Measurements from ENCODE around the gene TRIM24.
"Not testable (repeated sequence)": the region's sequence is repeated elsewhere in the genome, so short reads cannot be mapped to it uniquely, and the experiment has no call there.

TRIM24 gene

DNA sequence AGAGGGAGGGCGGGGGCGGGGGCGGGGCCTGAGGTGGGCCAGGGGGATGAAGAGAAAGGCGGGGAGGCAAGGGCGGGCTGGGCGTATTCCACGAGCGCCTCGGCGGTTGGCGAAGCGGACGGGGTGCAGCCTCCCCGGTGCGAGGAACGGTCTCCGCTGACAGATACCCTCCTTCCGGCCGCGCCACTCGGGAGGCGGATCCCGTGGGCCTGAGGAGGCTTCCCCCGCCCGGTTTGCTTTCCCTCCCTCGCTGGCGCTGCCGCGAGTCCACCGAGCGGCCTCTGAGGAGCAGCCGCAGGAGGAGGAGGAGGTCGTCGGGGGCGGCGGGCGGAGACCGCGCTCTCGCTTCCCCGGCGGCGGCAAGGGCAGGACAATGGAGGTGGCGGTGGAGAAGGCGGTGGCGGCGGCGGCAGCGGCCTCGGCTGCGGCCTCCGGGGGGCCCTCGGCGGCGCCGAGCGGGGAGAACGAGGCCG lies at the start of gene TRIM24:
Gene TRIM24 (plus strand): TSS at position 84 of the 473 bp plus-strand sequence. CDS start 290 bp downstream, at position 374.
- no peak for DNase-seq (ENCODE audit: low read depth)

DNA sequence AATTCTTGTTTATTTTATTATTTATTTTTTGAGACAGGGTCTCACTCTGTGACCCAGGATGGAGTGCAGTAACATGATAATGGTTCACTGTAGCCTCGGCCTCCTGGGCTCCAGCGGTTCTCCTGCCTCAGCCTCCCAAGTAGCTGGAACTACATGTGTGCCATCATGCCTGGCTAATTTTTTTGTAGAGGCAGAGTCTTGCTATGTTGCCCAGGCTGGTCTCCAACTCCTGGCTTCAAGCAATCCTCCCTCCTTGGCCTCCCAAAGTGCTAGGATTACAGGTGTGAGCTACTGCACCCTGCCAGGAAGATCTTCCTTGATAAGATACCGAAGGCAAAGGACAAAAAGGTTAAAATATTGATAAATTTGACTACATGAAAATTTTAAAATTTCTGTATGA lies 48.0 kb upstream of the TRIM24 start:
- DNase-seq (ENCODE audit: low read depth), result not testable (repeated sequence)

DNA sequence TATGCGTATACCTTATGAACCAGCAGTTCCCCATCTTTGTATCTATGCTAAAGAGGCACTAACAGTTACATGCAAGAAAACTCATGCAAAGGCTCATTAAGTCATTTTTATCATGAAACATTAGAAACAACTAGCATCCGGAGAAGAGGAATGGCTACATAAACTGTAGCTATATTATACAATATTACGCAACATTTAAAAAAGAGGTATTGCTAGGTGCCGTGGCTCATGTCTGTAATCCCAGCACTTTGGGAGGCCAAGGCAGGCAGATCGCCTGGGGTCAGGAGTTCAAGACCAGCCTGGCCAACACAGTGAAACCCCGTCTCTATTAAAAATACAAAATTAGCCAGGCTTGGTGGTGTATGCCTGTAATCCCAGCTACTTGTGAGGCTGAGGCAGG lies 47.1 kb upstream of the TRIM24 start:
- not testable (repeated sequence) for DNase-seq (ENCODE audit: low read depth)

DNA sequence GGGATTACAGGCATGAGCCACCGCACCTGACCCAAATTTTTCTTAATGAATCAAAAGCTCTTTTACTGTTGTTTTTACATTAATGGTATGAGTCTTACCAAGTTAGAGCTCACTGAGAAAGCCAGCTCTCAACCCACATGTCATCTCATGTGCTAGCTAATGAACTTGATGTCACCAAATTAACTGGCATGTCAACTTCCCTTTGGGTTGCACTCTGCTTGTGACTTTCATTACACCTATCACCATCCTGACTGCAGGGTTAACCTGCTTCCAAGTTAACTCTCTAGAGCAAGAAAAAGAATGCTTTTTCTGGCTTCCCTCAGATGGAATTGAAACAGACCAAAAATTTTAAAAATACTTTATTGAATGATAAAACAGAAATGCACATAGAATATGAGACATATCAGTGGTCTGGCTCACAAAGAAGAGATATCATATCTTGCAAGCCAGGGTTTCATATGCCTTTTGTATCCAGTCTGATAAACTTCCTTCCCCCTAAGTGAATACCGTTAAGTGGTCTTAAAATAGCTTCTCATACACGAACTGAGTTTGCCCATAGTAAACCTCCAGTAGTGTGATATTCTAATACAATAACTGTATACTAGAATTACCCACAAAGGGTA lies 42.9 kb upstream of the TRIM24 start:
- DNase-seq (ENCODE audit: low read depth), result no peak

DNA sequence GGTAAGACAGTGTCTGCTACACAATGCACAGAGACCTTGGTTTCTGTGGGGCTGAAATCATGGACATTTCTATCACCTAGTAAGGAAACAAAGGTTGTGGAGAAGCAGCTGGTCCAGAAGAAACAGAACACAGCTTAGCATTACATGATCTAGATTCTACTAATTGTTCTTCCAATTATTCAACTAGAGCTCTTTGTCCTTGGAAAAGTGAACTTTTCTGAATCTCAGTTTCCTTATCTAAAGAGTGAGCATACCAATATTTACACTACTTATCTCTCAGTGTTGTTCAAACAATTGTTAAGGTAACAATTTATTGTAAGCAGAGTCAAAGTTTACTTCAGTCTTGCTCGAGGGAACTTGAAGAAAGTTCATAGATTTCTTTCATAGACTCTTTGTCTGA lies 42.3 kb upstream of the TRIM24 start:
- DNase-seq (ENCODE audit: low read depth), result no peak

DNA sequence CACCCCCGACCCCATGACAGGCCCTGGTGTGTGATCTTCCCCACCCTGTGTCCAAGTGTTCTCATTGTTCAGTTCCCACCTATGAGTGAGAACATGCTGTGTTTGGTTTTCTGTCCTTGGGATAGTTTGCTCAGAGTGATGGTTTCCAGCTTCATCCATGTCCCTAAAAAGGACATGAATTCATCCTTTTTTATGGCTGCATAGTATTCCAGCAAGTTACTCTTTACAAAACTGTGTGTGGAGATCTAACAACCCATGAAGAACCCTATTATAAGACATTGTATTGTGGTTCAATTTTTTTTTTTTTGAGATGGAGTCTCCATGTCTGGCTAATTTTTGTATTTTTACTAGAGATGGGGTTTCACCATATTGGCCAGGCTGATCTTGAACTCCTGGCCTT lies 41.7 kb upstream of the TRIM24 start:
- not testable (repeated sequence) for DNase-seq (ENCODE audit: low read depth)

DNA sequence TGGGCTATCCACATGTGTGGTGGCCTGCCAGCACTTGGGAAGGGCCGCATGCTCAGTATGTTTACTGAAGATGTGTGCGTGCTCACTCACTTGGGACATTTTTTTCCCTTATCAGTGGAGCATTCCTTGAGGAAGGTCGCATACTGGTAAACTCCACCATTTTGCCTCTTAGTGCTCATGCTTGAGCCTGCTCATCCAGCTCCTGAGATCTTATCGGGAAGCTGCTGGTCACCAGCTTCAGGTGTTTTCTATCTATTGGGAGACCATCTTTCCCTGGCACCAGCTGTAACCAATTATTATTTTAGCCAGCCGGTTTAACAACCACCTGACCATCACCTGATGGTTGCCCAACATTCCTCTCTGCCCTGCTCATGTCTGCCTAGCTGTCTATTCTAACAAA lies 35.0 kb upstream of the TRIM24 start:
- no peak for DNase-seq (ENCODE audit: low read depth)

DNA sequence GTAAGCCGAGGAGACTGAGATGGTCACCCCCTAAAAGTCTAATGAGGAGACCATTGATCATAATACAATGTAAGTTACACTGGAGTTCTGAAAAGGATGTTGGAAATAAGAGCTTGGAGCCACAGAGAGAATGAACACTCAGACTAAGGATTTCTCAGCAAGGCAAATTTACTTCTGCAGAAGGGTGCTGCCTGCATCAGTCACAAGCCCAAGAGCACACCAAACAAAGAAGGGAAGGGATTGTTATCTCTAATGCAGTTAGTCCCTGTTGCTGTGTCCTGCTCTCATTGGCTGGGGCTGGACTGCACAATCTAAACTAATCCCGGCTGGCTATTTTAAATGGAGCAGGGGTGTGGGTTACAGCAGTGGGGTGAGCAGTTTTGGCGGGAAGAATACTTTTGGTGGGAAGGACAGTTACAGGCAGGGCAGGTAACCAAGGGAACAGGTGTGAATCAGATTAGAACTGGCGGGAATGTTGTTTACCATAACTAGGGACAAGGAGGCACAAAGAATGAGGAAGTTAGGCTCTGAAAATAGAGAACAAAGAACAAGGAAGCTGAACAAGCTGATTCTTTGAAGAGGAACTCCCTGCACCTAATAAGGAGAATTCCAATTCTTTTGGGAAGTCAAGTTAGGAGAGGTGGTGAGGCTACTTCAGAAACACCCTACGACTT lies 30.3 kb upstream of the TRIM24 start:
- no peak for DNase-seq (ENCODE audit: low read depth)

DNA sequence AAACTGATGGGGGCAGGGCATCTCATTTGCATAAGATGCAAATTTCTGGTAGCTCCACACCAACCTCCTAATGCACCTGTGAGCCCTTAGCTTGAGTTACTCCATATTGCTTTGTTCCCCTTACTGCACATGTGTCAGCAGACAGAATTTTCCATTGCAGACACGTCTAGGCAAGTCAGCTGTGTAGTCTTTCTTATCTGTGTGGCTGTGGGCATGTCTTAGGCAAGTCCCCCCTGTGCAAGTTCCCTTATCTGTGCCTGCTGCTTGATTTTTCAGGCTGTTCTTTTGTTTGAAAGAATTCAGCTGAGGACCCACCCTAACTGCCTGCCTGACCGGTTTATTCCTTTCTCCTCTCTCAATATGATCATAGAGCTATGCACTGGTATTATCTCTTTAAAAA lies 28.5 kb upstream of the TRIM24 start:
- no peak for DNase-seq (ENCODE audit: low read depth)

DNA sequence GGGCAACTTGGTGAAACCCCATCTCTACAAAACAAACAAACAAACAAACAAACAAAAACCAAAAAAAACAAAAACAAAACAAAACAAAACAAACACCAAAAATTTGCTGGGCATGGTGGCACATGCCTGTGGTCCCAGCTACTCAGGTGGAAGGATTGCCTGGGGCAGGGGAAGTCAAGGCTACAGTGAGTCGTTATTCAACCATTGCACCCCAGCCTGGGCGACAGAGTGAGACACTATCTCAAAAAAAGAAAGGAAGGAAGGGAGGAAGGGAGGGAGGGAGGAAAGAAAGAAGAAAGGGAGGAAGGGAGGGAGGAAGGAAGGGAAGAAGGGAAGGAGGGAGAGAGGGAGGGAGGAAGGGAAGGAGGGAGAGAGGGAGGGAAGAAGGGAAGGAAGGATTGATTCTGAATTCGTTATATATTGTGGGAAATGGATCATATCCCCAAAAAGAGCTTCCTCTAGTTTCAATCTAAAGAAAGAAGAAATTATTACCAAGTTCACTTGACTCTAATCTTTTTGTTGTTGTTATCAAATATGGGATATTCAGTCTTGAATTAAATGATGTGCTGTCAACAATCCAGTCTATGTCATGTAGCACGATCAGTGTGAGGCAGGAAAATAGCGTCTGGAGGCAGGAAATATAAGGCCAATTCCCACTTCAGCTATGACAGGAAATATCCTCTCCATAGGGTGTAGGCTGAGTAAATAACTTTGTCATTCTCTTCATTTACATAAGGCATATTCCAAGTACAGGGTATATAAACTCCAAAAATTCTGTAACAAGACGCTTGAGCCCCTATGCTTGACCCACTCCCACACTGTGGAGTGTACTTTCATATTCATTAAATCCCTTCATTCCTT lies 26.2 kb upstream of the TRIM24 start:
- no peak for DNase-seq (ENCODE audit: low read depth)

DNA sequence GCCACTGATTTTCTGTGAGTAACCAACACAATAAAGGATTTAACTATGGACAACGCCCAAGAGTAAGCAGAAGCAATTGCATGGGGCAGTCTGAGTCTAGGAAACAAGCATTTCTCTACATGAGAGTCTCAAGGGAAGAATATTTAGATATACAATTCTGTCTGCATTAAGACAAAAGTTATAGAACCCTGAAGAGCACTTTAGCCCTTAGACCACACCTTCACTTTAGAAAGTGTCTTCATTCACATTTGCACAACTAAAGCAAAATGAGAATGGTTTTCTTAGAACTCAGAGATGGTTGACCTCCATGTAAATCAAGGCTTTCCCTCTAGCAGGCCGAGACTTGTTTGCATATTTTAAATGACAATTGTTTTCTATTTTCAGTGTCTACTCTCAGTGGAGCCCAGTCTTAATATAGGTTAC lies 25.5 kb upstream of the TRIM24 start:
- DNase-seq (ENCODE audit: low read depth), result no peak

DNA sequence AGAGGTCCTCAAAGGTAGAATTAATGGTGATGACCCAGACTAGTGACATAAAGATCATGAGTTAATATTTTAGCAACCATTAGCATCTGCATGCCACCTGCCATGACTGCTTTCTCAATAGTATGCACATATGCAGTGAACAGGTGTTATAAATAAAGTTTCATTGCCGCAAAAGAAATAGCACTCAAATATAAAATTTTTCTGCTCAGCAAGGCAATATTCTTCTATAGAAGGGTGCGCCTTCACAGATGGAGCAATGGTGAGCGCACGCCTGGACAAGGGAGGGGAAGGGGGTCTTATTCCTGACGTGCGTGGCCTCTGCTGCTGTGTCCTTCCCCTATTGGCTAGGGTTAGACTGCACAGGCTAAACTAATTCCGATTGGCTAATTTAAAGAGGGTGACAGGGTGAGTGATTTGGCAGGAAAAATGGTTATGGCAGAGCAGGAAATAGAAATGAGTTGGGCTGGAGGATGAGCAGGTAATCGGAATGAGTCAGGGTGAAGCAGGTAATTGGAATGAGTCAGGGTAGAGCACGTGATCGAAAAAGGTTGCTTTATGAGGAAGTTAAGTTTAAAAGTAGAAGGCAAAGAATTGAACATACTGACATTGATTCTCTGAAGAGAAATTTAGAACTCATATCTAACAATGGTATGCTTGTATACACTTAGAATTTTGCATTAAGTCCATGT lies 24.7 kb upstream of the TRIM24 start:
- DNase-seq (ENCODE audit: low read depth), result no peak

DNA sequence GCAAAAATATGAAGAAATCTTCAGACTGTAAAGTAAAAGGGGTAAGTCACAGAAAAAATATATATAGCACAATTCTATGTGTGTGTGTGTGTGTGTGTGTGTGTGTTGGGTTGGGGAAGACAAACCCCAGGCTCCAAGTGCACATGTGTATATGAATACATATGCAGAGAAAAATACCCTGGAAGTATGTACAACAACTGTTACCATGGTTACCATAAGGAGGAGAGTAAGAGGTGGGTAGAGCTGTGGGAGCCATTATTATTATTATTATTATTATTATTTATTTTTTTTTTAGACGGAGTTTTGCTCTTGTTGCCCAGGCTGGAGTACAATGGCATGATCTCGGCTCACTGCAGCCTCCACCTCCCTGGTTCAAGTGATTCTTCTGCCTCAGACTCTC lies 23.7 kb upstream of the TRIM24 start:
- DNase-seq (ENCODE audit: low read depth), result no peak

DNA sequence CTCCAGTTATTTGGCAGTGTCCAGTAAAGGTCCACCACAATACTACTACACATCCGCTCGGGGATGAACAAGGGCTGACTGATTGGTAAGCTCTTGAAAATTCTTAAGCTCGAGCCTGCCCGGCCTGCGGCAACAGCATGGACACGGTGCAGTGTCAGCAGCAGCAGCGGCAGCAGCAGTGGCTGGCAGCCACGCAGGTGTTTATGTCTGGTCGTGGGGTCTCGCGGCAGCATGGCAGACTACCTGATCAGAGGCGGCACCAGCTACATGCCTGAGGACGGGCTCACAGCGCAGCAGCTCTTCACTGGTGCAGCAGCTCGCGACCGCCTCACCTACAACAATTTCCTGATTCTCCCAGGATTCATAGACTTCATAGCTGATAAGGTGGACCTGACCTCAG lies 19.6 kb upstream of the TRIM24 start:
- DNase-seq (ENCODE audit: low read depth), result no peak

DNA sequence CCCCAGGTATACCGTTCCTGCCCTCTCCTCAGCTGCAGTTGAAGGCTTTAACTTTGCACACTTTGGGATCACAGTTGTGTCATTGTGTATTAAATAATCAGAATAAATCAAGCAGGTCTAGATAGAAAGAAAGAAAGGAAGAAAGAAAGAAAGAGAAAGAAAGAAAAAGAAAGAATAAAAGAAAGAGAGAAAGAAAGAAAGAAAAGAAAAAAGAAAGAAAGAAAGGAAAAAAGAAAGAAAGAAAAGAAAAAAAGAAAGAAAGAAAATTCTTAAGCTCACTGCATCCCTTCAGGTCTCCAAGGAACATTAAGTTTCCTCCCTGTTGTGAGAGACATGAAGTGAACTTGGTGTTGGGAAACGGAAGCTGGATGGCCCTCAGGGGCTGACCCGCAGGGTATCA lies 17.2 kb upstream of the TRIM24 start:
- no peak for DNase-seq (ENCODE audit: low read depth)

DNA sequence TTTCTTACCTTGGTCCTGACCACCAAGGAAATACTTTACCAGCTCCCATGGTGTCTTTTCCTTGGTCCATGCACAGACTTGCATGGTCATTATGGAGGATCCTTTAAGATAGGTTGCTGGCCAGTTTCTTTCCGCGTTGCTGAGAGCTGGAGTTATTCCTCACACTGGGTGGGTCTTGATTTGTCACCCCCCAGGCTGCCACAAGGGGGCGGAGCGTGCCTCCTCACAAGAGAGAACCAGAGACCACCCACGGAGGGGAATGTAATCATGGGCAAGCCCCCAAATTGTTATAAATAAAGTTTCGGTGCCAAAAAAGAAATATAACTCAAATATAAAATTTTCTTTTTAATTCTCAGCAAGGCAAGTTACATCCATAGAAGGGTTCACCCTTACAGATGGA lies 10.5 kb upstream of the TRIM24 start:
- no peak for DNase-seq (ENCODE audit: low read depth)

DNA sequence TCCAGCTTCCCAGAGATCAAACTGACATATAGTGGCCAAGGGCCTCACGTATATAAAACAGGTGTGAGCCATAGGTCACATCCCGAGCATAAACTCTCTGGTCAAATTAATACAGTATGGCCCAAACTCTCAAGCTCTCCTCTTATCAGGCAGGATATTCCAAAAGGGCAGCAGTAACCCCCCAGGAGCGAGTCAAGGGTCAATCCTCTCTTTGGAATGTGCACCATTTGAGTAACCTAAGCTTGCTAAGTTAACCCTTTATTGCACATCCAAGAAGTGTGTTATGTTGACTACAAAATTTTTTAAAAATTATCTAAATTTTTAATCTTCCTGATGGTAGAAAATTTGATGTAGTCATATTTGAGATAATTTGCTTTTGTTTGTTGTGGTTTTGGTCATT lies 4.5 kb upstream of the TRIM24 start:
- no peak for DNase-seq (ENCODE audit: low read depth)

DNA sequence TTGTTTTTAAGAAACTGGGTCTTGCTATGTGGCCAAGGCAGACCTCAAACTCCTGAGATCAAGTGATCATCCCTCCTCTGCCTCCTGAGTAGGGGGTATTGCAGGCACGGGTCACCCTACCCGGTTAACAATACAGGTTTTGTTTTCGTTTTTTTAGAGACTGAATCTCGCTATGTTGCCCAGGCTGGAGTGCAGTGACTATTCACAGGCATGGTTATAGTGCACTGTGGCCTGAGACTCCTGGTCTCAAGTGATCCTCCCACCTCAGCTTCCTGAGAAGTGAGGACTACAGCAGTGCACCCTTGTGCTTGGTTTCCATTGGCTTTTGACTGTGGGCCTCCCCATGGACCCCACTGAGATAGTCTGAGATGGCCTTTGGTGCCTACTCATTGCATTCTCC lies 3.8 kb upstream of the TRIM24 start:
- no peak for DNase-seq (ENCODE audit: low read depth)

DNA sequence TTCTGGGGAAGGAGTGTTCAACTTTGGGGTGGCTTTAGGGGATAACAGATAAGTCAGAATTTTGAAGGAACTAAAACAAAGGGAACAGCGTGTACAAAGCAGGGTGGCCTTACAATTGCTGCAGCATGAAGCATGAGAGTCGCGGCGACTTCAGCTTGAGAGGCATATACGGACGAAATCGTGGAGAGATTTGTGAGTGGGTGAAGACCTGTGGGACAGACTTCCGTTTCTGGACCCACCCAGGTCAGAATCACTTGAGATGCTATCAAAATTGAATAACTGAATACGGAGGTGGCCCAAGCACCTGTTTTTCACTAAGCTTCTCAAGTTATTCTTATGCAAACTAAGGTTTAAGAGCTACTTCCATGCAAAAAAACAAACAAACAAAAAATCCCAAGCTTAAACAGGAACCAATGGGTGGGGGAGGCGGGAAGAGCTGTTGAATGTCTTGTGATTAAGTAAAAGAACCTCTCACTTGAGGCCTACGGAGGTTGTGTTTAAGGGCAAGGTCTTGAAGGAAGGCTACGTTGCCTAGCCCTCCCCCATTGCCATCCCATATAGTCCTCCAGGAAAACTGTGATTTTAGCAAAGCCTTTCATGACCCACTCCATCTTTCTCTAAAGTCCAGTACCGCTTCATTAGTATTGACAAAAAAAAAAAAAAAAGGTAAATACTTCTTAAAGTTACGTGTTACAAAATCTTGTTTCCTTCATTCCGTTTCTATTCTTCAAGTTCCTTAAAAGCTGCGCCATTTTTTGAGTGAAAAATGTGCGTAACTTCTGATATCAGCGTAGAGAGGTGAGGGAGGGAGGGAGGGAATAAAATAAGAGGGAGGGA lies 1.3 kb upstream of the TRIM24 start:
- DNase-seq (ENCODE audit: low read depth), result no peak

DNA sequence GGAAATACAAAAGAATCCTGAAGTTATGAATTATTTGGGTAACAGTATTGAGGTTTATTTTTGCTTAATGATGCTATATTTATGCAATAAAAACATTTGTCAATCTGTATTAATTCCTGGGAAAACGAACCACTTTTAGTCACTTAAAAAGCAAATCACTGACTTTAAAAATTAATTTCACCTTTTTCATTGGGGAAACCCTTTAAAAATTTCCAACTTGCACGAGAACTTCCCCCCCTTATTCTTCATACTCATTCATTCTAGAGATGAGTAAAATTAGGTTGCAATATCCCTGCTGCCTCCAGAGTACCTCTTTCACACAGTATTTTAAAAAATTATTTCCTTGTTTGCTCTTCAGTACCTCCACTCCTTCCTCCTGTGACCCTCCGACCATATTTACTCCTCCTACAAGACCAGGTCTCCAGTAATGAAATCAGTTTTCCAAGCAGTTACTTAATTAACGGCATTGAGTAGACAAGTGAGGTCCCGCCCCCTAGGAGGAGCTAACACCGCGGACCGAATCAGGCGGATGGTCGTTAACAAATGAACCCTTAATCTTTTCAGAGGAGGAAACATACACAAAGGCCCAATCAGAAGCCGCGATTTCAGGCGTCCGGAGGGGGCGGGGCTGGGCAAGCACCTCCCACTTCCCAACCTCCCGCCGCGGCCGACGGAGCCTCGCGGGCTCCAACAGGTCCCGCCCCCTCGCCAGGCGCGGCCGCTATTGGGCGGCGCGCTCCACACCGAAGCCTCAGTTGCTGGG lies 465 bp upstream of the TRIM24 start:
- DNase-seq (ENCODE audit: low read depth), result peak; percentile 80

All from HS-5 (cell line).